AG09309 (cell line): ENCODE data around the gene UBALD2.

Experiments
- DNase-seq: peaks from one replicate; pipeline ENCODE4 v3.0.0-alpha.2; 2010; ENCODE audit warnings: low read depth
- H3K4me3 ChIP-seq: 2 replicates; pipeline ENCODE4 v1.5.1; 2011; ENCODE audit warnings: mild to moderate bottlenecking, low read depth, low read length, moderate library complexity; ENCODE audit not compliant: control insufficient read depth
- TF ChIP-seq, protein P1 (sequence below): IDR thresholded peaks from 2 replicates; pipeline ENCODE4 v1.5.1; 2011; ENCODE audit warnings: mild to moderate bottlenecking, low read depth, low read length, inconsistent platforms; ENCODE audit not compliant: insufficient read depth, control insufficient read depth; ENCODE audit errors: missing control alignments

UBALD2 gene

GRCh38 chr17:76278952-76279741 is 14.0 kb downstream of the UBALD2 start:
- DNase-seq = peak; percentile 16
- TF ChIP-seq, protein P1, sequence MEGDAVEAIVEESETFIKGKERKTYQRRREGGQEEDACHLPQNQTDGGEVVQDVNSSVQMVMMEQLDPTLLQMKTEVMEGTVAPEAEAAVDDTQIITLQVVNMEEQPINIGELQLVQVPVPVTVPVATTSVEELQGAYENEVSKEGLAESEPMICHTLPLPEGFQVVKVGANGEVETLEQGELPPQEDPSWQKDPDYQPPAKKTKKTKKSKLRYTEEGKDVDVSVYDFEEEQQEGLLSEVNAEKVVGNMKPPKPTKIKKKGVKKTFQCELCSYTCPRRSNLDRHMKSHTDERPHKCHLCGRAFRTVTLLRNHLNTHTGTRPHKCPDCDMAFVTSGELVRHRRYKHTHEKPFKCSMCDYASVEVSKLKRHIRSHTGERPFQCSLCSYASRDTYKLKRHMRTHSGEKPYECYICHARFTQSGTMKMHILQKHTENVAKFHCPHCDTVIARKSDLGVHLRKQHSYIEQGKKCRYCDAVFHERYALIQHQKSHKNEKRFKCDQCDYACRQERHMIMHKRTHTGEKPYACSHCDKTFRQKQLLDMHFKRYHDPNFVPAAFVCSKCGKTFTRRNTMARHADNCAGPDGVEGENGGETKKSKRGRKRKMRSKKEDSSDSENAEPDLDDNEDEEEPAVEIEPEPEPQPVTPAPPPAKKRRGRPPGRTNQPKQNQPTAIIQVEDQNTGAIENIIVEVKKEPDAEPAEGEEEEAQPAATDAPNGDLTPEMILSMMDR = peak; percentile 98

DNA sequence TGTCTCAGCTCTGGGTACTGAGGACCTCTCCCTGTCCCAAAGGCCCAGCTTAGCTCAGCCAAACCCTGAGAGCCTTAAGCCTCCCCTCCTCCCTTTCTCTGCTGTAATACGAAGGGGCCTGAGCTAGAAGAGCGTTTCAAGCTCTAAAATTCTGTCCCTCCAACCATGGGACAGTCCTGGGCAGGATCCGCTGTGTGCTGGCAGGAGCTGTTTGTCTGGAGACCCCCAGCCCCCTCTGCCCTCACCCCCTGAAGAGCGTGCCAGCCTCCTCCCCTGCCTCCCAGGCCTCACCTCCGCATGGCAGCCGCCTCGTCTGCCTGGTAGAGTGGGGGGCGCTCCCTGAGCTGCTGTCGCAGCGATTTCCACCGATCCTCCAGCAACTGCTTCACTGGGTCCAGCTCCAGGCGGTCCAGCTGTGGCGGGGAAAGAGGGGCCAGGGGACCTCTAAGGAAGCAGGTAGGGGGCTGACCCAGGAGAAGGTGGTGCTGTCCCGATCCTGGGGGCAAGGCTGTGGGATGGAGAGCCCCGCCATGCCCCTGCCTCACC is 14.7 kb downstream of the UBALD2 start:
- TF ChIP-seq, protein P1 = no peak
- no peak overlapping the region for H3K4me3 ChIP-seq
- no peak for DNase-seq

More at GRCh38 chr17:76278952-76279741, 14.0 kb downstream of the UBALD2 start:
- no peak overlapping the region for H3K4me3 ChIP-seq

DNA sequence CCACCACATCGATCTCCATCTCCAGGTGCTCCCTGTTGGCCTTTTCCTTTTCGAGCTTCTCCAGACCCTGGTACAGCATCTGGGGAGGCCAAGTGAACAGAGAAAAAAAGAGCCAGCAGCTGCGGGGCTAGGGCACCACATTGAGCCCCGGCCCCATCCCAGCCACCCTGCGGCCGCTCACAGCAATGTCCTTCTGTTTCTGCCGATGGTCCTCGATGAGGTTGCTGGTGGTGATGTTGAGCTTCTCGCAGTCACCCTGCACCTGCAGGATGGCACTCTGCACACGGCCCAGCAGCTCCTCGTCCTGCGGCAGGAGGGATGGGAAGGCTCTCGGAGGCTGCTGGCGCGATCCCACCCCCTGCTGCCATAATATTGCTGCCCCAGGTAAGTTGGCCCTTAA is 15.5 kb downstream of the UBALD2 start:
- no peak overlapping the region for H3K4me3 ChIP-seq
- DNase-seq = no peak

DNA sequence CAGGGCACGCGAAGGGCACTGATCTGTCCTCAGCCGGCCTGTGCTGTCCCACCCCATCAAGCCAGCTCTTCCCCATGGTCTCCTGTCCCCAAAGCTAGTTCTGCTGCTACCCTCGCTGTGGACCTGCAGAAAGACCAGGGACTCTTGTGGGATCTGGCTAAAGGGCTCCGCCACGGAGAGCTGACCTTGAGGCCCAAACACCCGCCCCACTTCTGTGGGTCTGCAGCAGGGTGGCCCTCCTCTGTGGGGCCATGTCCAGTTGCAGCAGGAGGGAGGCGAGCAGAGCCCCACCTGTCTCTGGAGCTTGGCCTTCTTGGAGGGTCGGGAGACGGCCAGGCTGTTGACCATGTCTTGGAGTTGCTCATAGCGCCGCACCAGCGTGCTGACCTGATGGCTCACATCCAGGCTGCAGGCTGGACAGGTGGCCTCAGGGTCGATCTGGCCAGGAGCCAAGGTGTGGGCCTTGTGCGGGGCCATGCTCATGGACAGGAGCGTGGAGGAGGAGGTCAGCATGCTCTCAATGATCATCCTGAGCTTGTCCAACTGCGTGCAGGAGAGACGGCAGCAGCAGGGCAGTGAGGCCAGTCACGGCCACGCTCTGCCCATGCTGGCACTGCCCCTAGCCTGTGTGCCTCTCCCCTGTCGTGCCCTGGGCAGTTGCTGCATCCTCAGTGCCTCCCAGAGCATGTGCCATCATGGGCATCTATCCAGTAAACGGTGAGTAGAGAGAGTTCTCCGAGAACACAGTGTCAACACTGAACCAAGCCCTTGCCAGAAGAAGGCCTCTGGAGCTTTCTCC is 16.6 kb downstream of the UBALD2 start:
- no peak for DNase-seq
- TF ChIP-seq, protein P1 = no peak
- no peak overlapping the region for H3K4me3 ChIP-seq

More for the DNA sequence above, 15.5 kb downstream of the UBALD2 start:
- TF ChIP-seq, protein P1 = no peak

DNA sequence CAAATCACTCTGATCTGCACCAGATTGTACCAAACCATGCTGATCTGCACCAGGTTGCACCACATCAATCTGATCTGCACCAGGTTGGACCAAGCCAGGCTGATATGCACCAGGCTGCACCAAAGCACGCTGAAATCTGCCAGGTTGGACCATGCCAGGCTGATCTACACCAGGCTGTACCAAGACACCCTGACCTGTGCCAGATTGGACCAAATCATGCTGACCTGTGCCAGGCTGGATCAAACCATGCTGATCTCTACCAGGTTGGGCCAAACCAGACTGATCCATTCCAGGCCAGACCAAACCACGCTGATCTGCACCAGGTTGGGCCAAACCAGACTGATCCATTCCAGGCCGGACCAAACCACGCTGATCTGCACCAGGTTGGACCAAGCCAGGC is 27.4 kb downstream of the UBALD2 start:
- DNase-seq = no peak
- no peak overlapping the region for H3K4me3 ChIP-seq
- TF ChIP-seq, protein P1 = no peak

- TF ChIP-seq, protein P1 = no peak
- H3K4me3 ChIP-seq = no peak overlapping the region
- no peak for DNase-seq
Measured at GRCh38 chr17:76293106-76293505, 28.0 kb downstream of the UBALD2 start.
